NCI-H146 treated with DMSO at 0.1 percent for 48 hours (cell line): ENCODE results near the gene VMP1.
"Not testable (repeated sequence)": the region's sequence is repeated elsewhere in the genome, so short reads cannot be mapped to it uniquely, and the experiment has no call there.

Experiments used
- DNase-seq: peaks from one replicate; lab custom pipeline; 2025; ENCODE audit not compliant: unreplicated experiment; lab: John Stamatoyannopoulos, UW

VMP1 gene

DNA sequence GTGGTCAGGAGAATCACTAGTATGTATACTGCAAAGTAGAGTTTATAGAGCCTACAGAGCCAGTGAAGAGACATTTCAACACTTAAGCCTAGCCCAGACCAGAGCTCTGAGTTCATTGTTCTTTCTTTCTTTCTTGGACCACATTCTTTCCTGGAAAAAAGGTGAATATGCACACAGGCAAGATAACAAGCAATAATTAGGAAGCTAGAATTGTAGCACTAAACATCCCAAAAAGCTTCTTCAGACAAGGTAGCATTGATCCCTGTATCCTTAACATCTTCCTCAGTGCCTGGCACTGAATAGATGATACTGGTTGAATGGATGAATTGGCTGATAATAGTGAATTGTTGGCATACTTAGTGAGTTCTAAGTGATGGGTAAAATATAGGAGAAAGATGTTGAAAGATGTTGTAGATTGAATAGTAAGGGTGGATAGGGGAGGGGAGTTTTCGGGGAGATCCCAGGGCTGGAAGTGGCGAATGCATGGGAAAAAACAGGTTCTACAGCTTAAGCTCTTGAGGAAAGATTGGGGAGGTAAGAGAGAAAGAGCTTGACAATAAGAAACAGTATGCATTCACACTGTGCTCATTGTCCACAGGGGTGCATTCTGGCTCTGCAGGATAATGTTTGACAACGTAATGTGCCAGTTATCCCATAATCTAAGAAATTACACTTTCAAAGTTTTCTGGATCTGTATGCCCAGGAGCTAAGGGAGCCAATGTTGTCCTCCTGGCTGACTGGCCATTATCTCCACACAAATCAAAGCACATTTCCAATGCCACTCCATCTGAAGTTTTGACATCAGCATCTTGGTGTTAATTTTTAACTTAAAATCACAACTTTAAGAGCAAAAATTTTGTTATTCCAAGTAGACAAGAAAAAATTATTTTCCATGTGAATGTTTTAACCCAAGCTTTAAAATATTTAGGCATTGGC, 149.7 kb downstream of the VMP1 start:
- no peak for DNase-seq

DNA sequence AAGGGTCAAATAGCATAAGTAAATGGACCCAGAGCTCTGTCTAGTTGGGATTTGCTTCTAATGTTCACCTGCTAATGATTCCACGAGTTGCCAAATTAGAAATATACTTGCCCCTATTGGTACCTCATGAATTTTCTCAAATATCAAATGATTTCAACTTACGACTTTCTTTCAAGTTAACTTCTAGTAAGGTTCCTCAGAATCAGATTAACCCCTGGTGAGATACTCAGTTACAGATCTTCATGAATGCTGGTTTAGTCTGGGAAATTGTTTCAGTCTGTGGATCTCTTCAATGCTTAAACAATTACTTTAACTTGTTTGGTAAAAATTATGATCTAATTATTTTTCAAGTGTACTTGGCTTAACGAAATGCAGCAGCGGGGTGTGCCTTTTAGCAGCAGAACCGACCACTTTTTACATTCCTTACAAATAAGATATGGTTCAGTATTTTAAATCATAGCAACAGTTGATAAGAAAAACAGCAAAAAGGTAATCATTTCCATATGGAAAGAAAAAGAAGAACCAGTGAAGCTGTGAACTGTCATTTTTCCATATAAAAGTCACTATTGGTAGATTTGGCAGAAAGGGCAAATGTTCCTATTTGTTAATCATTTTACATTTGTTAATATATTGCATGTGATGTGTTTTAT, 150.8 kb downstream of the VMP1 start:
- DNase-seq = no peak

DNA sequence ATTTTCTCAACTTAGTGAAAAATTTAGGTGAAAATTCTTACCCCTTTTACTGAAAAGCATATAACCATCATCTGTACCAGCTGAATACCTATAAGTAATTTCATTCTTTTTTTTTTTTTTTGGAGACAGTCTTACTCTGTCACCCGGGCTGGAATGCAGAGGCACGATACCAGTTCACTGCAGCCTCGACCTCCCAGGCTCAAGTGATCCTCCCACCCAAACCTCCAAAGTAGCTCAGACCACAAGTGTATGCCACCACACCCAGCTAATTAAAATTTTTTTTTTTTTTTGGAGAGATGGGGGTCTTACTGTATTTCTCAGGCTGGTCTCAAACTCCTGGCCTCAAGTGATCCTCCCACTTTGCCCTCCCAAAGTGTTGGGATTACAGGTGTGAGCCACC, 151.5 kb downstream of the VMP1 start:
- DNase-seq = no peak

DNA sequence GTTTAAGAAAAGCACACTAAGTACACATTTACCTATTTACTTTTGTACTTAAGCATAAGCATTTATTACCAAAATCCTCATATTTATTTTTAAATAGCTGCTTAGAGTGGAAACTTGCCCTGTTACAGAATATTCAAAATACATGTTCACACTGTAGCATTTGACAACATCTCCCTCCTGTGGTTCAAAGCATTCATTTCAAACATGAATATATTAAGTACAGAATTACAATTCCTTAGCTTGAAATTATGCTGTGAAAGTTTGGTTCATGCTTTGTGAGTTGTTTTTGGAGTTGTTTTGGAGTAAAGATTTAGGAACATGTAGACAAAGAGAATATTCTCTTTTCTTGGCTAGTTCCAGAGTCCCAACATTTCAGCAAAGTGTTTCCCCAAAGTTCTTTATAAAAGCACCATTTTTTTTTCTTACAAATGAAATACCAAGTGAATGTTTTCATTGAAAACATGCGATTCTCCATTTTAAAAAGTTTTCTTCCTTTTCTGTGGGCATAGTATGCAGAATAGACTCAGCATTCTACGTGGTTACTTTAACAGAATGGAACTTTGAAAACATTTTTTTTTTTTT, 152.1 kb downstream of the VMP1 start:
- no peak for DNase-seq

DNA sequence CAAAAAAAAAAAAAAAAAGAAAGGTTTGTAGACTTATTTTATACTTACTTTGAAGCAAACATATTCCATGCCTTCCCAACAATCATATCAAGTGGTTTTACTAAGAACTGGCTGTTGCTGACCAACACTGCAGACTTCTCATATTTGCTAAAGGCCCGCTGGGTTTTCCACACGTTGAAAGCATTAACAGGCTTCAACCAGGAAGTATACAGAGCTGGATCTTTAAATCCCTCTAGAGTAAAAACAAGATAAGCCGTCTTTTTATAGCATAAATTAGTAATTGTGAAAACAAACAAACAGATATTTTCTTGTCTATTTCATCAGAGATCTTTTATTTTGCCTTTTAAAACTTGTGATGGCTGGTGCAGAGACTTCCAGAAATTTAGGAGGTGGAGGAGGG, 156.2 kb downstream of the VMP1 start:
- no peak for DNase-seq

DNA sequence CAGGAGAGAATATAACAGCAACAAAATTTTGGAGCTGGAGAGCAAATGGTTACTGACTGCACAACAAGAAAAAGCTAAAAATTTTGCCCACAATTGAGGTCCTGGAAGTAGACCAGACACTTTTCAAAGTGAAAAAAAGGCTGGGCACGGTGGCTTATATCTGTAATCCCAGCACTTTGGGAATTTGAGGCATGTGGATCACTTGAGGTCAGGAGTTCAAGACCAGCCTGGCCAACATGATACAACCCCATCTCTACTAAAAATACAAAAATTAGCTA, 162.4 kb downstream of the VMP1 start:
- no peak for DNase-seq

DNA sequence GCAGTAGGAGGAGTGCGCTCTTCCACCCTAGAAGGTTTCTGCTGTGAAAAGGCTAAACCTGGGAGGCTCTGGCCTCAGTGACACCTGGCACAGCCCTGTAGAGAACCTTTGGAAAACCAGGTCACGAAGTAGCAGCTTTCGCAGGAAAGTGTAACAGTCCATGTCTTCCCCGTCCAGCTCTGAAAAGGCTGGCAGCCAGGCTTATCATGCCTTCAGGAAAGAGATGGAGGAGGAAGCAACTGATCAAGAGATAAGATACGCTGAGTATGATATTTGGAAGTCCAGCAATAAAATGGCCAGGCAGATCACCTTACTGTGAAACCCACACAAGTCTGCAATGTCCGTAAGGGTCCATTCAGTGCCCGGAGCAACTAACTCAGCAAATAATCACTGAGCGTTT, 163.0 kb downstream of the VMP1 start:
- DNase-seq = no peak

DNA sequence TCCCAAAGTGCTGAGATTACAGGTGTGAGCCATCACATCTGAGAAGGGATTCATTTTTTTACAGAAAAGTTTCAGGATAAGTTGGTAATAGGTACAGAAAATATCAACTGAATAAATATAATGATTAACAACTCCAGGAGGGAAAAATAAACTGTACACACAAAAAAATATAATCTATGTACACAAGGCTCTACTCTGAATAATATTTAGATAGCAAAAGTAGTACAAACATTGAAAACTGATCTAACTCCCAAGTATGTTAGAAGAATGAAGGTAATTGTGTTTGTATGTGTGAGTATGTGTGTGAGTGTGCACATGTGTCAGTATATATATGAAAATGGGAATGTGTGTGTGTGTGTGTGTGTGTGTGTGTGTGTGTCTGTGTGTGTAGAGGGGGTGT, 164.9 kb downstream of the VMP1 start:
- no peak for DNase-seq

DNA sequence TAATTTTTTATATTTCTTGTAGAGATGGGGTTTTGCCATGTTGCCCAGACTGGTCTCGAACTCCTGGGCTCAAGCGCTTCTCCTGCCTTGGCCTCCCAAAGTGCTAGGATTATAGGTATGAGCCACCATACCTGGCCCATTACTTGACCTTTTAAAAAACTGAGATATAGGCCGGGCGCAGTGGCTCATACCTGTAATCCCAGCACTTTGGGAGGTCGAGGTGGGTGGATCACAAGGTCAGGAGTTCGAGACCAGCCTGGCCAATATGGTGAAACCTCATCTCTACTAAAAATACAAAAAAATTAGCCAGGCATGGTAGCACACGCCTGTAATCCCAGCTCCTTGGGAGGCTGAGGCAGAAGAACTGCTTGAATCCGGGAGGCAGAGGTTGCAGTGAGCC, 166.0 kb downstream of the VMP1 start:
- not testable (repeated sequence) for DNase-seq

DNA sequence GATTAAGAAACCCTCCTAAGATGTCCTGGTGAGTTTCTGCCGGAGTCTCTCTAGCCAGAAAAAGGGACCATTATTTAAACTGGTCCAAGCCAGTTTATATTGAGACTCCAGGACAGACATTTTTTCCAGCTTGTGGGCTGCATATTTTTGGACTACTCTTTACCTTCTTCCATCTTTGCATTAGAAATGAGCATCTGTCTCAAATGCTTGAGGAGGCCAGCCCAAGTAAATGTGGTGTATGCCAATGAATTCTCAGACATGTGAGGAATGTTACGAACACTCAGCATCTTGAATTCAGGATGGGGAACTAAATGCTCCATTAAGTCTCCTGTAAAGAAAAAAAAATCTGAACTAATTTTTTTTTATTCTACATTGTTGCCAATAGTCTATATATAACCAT, 166.9 kb downstream of the VMP1 start:
- no peak for DNase-seq

DNA sequence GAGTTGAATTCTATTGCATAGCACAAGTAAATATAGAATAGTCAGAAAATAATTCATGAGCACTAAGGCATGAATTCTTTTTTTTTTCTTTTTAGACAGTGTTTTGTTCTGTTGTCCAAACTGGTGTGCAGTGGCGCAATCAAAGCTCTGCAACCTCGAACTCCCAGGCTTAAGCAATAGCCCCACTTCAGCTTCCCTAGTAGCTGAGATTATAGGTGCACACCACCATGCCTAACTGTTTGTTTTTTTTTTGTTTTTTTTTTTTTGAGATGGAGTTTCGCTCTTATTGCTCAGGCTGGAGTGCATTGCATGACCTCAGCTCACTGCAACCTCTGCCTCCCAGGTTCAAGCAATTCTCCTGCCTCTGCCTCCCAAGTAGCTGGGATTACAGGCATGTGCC, 168.7 kb downstream of the VMP1 start:
- no peak for DNase-seq

DNA sequence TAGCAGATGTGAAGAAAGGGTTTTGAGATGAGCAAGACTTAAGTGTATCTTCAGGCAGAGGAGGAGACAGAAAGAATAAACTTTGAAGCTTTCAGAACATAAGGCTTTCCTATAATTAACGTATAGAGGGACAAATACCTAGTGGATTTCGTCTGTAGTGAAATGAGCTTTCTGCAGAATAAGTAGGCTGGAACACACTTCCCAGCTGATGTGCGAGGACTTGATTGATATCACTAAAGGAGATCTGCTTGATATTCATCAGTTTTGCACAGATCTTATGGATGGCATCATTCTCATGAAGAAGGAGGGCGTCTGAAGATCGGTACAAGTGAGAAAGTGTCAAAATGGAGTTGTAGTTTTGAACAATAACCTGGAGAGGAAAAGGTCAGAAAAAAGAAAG, 170.5 kb downstream of the VMP1 start:
- DNase-seq = no peak

DNA sequence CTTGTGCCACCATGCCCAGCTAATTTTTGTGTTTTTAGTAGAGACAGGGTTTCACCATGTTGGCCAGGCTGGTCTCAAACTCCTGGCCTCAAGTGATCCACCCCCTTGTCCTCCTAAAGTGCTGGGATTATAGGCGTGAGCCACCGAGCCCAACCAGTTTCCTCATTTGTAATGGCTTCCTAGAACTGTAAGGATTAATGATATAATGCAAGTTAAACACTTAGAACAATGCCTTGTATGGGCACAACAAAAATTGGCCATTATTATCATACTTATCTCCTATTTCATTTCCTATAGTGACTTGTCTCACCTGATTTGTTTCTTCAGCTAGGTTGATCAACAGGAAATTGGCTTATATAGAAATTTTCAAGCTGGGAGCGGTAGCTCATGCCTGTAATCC, 171.2 kb downstream of the VMP1 start:
- no peak for DNase-seq

DNA sequence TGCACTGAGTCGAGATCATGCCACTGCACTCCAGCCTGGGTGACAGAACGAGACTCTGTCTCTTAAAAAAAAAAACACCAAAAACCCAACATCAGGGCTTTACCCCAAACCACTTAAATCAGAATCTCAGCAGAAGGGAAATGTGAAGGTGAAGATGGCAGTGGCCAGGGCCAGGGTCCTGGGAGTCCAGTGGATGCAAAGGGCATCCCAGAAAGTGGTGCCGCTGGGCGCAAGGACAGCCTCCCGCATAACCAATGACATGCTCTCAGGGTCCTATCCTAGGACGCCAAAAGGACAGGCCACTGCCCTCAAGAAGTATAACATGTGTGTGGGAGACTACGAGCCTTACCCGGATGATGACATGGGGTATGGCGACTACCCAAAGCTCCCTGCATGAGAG, 177.4 kb downstream of the VMP1 start:
- DNase-seq = no peak

DNA sequence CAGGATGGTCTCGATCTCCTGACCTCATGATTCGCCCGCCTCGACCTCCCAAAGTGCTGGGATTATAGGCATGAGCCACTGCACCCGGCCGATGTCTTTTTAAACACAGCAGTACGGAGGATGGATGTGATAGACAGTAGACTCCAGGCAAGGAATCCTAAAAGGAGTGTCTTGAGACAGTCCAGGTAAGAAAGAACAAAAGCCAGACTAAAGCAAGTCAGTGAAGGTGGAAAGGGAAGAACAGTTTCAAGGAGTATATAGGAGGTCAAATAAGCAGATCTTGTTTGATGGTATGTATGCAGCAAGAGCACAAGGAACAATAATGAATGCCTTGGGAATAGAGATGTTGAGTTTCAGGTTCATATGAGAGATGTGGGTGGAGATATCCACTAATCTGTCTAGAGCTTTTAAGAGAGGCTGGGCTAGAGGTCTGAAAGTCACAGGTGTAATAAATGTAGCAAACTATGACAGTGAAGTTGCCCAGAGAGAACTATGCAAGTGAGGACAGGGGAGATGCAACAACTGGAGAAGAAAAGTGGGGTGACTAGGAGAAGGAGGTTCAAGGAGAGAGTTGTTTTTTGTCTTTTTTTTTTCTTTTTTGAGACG, 180.8 kb downstream of the VMP1 start:
- no peak for DNase-seq

DNA sequence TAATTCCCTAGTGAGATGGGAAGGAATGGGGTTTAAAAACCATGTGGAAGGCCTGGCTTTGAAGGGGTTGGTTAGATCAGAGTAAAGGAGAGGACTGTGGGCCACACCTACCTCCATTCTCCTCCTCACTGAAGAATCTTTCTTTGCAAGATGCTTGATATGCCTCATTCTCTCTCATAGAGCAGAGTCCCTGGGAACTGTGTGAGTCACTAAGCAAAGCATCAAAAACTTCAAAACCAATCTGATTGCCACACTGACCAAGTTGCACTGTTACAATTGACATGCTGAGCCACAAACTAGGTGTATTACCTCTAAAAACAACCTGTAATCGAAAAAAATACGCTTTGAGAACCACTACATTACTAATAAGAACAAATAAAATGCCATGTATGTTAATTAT, 183.3 kb downstream of the VMP1 start:
- no peak for DNase-seq
